AG04450 (cell line): ENCODE measurements around the gene TOP1. TPM values are rescaled to one million over a fixed set of nuclear protein-coding genes. Genes with fewer than 3 reads are reported as not detected.

Source experiments
- CTCF ChIA-PET: fragments of 300-600, 350-600 bp; formaldehyde crosslinking; extraction: SDS; loops from one replicate; lab custom pipeline; 2022; ENCODE audit warnings: antibody characterized with exemption, inconsistent platforms; lab: Charles Lee
- POLR2A ChIA-PET: fragments of 350-600 bp; formaldehyde crosslinking; extraction: SDS; loops from one replicate; lab custom pipeline; 2021; ENCODE audit warnings: antibody characterized with exemption, inconsistent platforms; lab: Yijun Ruan, JAX
- DNase-seq: peaks from one replicate; pipeline ENCODE4 v3.0.0-alpha.2; 2011; ENCODE audit warnings: low read depth, low spot score
- H3K27ac ChIP-seq: one replicate; pipeline ENCODE4 v1.5.1; 2012; ENCODE audit warnings: low read depth, low read length, control low read depth
- H3K27me3 ChIP-seq: one replicate; pipeline ENCODE4 v1.6.0; 2012; ENCODE audit warnings: low read length; ENCODE audit not compliant: control insufficient read depth, insufficient read depth
- H3K4me3 ChIP-seq: 2 replicates; pipeline ENCODE4 v1.5.1; 2011; ENCODE audit warnings: mild to moderate bottlenecking, low read depth, low read length, control low read depth
- H3K9me3 ChIP-seq: 2 replicates; pipeline ENCODE4 v1.5.1; 2012; ENCODE audit warnings: low read length; ENCODE audit not compliant: control insufficient read depth, insufficient read depth
- polyA plus RNA-seq: library from polyadenylated mRNA; depleted of rRNA; stranded (reverse); fragments of >200 nt; gene quantifications from 2 replicates; pipeline ENCODE4 v1.2.3, GENCODE V29; 2011
- TF ChIP-seq, protein P1 (sequence below): IDR thresholded peaks from 2 replicates; pipeline ENCODE4 v1.5.1; 2011; ENCODE audit warnings: low read depth, low read length, control low read depth, inconsistent platforms

TOP1 gene
- polyA plus RNA-seq, 1 experiment: 29.1 TPM

DNA sequence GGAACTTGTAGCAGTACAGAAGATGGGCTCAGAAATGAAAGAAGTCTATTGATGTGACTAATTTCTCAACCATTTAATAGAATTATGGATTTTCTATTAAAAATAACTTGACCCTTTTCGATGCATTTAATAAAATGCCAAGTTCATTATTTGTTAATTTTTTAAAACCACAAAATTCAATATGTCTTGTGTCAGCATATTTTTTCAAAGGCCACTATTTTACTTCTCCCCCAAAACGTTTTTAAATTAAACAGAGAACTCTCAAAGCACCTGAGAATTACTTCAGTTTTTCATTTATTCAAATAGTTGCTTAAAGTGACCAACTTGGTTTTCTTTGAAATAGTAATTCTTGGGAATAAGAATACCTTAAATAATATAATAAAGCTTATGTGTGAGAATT lies 8.6 kb downstream of the TOP1 start:
- TF ChIP-seq, protein P1, sequence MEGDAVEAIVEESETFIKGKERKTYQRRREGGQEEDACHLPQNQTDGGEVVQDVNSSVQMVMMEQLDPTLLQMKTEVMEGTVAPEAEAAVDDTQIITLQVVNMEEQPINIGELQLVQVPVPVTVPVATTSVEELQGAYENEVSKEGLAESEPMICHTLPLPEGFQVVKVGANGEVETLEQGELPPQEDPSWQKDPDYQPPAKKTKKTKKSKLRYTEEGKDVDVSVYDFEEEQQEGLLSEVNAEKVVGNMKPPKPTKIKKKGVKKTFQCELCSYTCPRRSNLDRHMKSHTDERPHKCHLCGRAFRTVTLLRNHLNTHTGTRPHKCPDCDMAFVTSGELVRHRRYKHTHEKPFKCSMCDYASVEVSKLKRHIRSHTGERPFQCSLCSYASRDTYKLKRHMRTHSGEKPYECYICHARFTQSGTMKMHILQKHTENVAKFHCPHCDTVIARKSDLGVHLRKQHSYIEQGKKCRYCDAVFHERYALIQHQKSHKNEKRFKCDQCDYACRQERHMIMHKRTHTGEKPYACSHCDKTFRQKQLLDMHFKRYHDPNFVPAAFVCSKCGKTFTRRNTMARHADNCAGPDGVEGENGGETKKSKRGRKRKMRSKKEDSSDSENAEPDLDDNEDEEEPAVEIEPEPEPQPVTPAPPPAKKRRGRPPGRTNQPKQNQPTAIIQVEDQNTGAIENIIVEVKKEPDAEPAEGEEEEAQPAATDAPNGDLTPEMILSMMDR: no peak
- ChIA-PET CTCF (interaction anchor here (1.0 to 2.7 kb wide), 3 partner anchors 37 to 58 kb away, joined by 3 to 10 read pairs (median 6); no protein-coding TSS in a partner anchor), POLR2A (no interaction called here)
- no peaks in the 10 kb centered on the region for H3K27me3 ChIP-seq
- H3K9me3 ChIP-seq: no peaks in the 10 kb centered on the region
- no peak for DNase-seq
- no peak overlapping the region for H3K27ac ChIP-seq
- H3K4me3 ChIP-seq: no peak overlapping the region

DNA sequence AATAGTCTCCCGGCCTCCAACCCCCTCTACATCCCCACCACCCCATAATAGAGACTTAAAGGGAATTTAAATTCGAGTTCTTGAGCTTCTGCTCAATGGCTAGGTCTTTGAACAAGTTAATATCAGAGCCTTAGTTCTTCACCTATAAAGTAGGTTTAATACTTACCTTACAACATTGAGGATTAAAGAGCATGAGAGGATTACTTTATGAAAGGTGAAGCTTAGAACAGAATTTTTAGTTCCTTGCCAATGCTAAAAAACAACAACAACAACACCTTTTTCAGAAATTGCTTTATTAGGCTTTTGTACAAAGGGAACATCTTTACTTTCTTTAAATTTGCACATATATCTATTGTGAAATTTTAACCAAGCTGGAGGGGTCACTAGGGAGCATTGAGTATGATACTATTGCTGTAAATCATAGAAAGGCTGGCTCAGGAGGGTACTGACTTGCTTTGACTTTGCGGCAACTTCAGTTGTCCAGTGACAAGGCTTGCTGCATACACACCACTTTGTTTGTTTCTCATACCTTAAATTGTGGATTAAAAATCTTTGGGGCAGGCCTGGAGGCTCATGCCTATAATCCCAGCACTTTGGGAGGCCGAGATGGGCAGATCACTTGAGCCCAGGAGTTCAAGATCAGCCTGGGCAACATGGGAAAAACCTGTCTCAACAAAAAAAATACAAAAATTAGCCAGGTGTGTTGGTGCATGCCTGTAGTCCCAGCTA lies 9.7 kb downstream of the TOP1 start:
- TF ChIP-seq, protein P1: no peak
- CTCF ChIA-PET: interaction anchor here (0.6 to 2.7 kb wide), 4 partner anchors 38 to 57 kb away, joined by 3 to 10 read pairs (median 4); no protein-coding TSS in a partner anchor
- no peaks in the 10 kb centered on the region for H3K9me3 ChIP-seq
- H3K27me3 ChIP-seq: no peaks in the 10 kb centered on the region
- H3K27ac ChIP-seq: no peak overlapping the region
- H3K4me3 ChIP-seq: no peak overlapping the region
- DNase-seq: no peak
- POLR2A ChIA-PET: no interaction called here

DNA sequence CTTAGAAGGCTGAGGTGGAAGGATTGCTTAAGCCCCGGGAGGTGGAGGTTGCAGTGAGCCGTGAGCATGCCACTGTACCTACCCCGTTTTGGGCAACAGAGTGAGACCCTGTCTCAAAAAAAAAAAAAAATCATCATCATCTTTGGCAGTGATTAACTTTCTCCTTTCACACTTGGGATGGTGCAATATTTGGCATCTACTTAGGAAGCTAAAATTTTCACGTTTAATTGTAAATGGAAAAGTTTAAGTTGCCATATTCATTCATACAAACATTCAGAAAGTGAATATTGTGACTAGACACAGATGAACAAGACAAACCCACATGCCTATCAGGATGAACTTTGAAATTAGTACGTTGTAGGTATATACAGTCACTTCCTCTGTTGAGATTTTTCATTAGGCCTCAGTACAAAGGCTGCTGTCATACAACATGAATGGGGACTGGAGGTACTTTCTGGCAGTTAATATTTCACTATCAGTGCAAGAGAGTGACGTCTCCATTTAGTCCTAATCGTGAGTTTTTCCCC lies 10.3 kb downstream of the TOP1 start:
- TF ChIP-seq, protein P1: no peak
- ChIA-PET POLR2A (no interaction called here), CTCF (interaction anchor here (1.7 to 2.7 kb wide), 2 partner anchors 48 to 56 kb away, joined by 8 to 10 read pairs; no protein-coding TSS in a partner anchor)
- no peaks in the 10 kb centered on the region for H3K27me3 ChIP-seq
- no peaks in the 10 kb centered on the region for H3K9me3 ChIP-seq
- no peak overlapping the region for H3K27ac ChIP-seq
- no peak for DNase-seq
- no peak overlapping the region for H3K4me3 ChIP-seq

DNA sequence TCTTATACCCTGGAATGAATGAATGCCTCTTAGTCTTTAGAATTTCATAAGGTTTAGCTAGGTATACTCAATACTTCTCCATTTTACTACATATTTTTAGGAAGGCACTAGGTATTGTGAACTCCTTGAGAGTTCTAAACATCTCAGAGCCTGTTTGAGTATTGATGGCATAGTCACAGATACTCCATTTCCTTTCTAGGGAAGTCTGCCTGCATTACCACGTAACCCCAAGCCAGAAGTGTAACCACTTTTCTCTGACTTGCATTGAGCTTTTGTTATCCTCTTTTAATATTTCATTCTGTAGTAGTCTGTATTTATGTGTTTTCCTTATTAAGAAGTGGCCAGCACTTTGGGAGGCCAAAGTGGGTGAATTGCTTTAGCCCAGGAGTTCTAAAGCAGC lies 12.2 kb downstream of the TOP1 start:
- no peaks in the 10 kb centered on the region for H3K9me3 ChIP-seq
- TF ChIP-seq, protein P1: no peak
- CTCF ChIA-PET: interaction anchor here (0.7 to 2.7 kb wide), 2 partner anchors 36 to 50 kb away, joined by 3 to 10 read pairs; no protein-coding TSS in a partner anchor
- no peak for DNase-seq
- POLR2A ChIA-PET: interaction anchor here (1.1 kb wide), 1 partner anchor 9 kb away, joined by 3 read pairs; no protein-coding TSS in a partner anchor
- no peak overlapping the region for H3K4me3 ChIP-seq
- no peak overlapping the region for H3K27ac ChIP-seq
- no peaks in the 10 kb centered on the region for H3K27me3 ChIP-seq

DNA sequence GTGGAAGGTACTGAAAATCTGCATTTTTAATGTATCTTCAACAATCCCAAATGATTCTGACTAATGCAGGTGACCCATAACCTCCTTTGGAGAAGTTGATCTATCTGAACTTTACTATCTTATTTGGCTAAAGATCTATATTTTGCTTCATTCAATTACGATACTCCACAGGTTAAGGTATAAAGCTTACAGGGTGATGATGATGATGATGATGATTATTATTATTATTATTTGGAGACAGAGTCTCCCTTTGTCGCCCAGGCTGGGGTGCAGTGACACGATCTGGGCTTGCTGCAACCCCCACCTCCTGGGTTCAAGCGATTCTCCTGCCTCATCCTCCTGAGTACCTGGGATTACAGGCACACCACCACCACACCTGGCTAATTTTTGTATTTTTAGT lies 13.1 kb downstream of the TOP1 start:
- Histone ChIP-seq H3K27ac (no peak overlapping the region), H3K9me3 (no peaks in the 10 kb centered on the region), H3K27me3 (no peaks in the 10 kb centered on the region), H3K4me3 (no peak overlapping the region)
- ChIA-PET POLR2A (no interaction called here), CTCF (interaction anchor here (0.7 to 2.7 kb wide), 2 partner anchors 31 to 51 kb away, joined by 3 to 10 read pairs; no protein-coding TSS in a partner anchor)
- no peak for DNase-seq
- TF ChIP-seq, protein P1: no peak
